Epidermal melanocyte (primary cell): ENCODE data around the gene RPL36A.
A peak's percentile ranks its signal among the peaks of the same experiment; 100 is the strongest.

Source experiments
- DNase-seq: peaks from one replicate; pipeline ENCODE4 v3.0.0; 2011; ENCODE audit warnings: low spot score; ENCODE audit not compliant: insufficient read length

RPL36A gene

DNA sequence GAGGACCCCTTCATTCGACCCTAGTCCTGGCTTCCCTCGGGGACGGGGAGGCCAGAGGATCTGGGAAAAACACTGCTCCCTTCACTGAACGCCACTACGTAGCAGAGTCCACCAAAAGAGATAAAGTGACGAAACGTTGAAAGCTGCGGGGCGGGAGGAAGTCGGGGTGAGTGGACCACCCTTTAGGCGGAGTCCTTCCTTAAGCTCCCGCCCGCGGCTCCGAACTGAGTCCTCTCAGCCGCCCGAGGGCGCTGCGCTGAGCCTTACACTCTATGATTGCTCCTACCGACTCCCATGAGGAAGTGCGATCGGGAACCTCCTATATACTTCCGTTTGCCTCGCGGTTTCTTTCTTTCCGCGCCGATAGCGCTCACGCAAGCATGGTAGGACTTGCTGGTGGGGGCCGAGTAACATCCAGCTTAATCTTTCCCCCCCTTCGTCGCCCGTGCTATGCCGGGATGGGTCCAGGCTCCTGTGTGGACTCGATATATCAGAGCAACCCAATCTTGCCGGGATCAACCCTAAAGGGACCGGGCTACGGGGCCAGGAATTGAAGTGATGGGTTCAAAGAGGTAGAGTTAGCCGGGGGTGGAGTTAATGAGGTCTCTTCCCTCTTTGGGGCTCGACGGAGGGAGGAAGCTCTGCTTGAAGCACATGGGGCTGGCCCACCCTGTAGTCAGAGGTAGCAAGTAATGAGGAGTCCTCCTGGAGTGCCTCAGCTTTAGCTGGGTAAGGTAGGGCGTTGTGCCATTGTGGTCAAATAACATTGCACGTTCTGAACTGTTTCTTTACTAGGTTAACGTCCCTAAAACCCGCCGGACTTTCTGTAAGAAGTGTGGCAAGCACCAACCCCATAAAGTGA lies at the start of gene RPL36A:
TSS of gene RPL36A (plus strand) at position 348 of the 862 bp plus-strand sequence. CDS start at position 381, 33 bp downstream.
- DNase-seq: peak; percentile 58

DNA sequence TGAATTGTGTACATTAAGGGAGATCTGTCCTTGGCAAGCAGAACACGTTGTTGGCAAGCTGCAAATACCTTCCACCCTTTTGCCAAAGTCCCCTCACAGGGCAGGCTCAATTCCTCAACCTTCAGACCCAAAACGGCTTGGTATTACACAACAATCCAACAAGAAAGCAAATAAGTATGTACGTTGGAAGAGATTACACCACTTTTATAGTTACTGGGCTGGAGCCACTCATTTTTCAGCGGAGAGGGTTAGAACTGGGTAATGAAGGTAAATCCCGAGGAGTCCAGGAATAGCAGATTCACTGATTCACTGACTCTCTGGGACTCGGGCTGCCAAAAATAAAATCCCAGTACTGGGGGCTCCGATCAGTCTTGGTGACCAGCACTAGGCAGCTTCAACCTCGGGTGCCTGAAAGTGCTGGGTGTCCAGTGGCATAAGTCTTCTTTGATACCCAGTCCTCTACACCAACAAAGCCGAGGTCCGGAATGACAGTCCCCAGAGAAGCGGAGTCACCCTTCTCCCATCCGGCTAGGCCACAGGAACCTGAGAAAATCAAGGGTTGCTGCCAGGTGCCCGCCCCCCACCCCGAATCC lies 42.9 kb upstream of the RPL36A start:
- no peak for DNase-seq

DNA sequence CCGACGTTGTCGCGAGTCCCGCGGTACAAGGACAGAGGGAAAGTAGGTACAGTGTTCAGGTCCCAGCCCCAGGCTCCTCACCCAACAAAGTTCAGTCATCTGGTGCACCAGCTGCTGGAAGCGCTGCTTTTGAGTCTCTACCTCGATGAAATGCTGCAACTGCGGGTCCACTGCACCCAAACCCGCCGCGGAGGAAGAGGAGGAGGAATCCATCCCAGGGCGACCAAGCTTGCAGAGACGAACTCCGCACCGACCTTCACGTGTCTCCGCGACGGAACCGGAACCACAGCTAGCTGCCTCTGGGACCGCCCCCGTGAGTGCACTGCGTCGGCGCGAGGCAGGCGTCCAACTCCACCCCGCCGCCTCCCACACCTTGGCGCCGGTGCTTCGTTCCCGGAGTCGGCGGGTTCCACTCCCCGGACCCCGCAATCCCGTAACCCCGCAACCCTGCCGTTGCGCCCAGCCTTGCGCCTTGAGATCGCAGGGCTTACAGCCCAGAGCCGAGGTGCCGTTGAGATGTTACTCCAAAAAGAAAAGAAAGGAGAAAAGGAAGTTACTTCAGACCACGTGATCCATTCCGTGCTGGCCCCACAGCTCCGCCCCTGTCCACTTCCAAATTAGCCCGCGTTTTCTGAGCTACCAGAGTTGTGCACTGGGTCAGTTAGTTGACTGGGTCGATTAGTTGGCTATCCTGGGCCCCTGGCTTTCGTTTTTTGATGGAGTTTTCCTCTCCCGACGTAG lies 42.2 kb upstream of the RPL36A start, which contains the start of gene TIMM8A:
TSS of gene TIMM8A (minus strand) at position 291 of the 741 bp plus-strand sequence. CDS start at position 213, 78 bp downstream.
- peak; percentile 64 for DNase-seq

DNA sequence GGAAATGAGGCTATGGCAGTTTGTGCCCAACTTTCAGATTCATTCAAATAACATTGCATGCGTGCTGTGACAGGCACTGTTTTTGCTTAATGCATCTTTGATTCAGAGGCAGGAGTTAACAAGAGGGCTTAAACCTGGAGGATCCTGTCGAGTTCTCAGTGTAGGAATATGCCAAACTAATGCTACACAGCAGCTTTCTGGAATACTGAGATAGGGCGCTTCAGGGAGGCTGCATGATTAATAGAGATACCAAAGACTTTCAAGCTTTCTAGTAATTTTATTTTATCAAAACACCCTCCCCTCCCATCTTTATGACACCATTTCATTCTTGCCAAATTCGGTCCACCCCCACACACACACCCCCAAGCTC lies 41.6 kb upstream of the RPL36A start:
- DNase-seq: no peak

DNA sequence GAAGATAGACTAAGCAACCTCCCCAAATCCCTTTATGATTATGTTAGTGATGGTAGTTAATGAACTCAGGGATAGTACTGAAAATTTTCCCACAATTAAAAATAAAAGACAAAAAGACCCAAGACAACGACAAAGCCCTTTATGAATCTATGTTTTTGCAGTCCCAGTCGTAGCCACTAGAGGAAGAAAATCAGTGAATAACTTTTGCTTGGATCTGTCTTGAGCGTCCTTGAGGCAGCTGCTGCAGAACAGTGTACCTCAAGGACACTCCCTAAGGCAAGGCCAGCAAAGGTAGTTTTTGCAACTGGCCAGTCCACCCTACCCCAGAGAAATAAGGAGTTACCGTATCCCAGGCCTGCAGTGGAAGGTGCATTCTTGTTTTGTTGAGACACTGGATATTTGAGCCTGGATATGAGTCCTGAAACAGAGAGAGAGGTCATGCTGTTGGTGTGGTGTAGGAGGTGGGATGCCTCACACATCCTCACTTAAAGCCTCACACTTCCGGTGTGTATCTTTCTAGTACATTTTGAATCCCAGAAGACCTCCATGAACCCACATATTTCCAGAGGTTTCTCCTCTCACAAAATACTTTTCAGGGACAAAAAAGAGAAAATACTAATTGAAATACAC lies 33.5 kb upstream of the RPL36A start:
- no peak for DNase-seq

DNA sequence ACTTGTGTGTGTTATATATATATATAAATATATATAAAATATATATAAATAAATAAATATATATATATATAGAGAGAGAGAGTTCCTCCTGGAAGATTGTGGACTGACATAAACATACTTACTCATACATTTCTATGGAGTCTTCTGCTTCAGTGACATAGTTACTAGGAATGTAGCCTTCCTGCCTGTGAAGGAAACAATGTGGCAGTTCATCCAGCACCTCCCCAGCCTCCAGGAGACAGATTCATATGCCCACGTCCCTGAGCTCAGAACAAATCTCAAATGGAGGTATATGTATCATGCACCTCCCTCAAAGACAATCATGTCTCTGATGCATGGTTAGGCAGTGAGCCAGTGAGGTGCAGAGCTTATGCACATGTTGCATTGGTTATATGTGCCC lies 30.8 kb upstream of the RPL36A start:
- no peak for DNase-seq

DNA sequence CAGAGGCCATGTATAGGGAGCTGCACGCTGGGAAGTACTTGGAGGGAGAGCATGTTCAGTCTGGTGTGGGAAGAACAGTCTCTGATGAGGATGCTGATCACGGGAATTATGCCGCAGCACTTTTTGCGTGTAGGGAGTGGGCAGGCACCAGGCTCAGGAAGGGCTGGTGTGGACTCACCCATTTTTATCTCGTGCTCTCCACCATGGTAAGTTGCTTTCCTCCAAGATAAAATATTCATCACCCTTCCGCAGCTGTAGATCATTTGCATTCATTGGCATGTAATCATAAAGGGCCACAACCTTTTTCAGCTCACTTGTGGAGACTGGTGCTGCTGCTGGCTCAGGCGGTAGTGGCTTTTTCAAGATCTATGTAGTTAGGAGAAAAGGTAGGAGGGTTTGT lies 30.4 kb upstream of the RPL36A start:
- DNase-seq: no peak

DNA sequence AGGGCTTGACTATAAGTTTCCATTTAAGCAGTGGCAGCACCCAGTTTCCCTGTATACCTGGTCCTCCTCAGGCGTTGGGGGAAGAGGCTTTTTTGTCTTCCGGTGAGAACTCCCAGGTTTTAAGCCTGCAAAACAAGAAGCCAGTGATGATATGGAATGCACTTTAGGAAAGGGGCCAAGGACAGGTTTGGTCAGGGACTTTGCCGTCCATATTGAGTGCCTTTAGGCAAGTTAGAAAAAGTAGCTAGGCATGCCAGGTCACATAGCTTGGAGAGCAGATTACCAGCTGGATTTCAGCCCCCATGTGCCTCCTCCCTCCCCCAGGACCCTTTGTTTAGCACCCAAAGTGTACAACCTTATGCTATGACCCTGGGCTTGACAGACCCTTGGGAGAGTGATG lies 28.7 kb upstream of the RPL36A start:
- no peak for DNase-seq

DNA sequence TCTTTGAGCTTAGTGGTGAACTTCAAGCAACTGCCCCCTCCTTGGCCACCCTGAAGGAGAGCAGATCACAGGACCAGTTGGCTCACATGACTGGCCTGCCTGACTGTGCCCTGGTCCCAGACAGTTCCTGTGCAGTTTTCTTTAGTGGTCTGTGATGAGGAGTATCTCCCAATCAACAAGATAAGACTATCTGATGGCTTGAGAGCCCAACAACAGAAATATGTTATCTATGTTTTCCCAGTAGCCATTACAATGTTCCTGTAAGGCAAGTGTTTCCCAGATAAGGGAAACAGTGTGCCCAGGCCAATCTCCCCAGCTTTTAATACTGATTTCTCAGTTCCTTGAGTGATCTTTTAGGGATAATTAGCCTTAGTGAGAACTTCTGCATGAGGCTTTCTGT lies 28.1 kb upstream of the RPL36A start:
- DNase-seq: no peak

DNA sequence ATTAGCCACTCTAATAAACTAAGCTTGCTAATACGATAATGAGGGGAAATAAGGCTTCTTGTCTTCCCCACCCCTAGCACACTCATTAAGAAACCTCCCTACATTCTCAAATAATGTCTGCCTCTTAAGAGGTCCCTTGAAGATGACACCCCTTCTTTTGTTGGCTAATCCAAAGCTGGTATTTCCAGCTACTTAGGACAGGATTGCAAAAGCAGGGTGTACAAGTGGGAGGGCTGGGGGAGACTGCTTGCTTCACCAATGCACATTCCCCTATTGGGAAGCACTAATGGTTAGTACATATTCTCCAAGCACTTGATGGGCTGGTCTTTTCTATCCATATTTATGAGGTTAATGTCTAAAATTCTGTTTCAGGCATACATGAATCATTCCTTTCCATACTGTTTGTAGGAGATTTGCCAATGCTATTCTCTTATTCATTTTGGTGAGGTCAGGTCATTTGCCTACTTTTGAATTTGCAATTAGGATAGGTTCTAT lies 25.5 kb upstream of the RPL36A start:
- DNase-seq: no peak

DNA sequence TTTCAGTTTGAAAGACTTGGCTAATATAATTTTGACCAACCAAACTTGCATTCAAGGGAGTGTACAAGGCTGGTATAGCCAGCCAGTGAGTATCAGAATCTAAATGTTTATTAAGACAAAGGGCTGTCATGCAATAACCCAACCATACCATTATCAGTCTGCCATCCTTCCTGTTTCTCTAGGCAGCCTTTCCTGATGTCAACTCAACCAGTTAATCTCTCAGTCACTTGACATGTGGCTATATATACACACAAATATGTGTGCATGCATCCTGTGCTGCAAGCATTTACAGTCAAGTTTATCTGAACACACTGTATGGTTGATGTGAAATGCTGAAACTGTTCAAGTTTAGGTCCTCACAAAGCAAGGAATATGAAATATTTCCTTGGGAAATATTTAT lies 22.0 kb upstream of the RPL36A start:
- DNase-seq: no peak

DNA sequence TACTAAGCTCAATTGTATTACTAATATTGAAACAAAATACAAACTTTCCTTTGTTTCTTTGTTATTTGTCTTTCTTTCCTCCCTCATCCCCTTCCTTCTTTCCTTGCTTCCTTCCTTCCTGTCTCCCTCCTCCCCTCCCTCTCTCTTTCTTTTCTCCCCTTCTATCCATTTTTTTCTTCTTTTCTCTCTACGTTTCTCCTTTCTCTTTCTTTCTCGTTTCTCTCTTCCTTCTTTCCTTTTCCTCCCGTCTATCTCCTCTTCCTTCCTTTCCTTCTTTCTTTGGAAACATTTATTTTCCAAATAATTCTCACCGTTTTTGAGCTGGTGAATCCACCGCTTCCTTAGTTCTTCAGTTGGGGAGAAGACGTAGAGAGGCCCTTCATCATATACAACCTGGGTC lies 21.1 kb upstream of the RPL36A start:
- DNase-seq: no peak

DNA sequence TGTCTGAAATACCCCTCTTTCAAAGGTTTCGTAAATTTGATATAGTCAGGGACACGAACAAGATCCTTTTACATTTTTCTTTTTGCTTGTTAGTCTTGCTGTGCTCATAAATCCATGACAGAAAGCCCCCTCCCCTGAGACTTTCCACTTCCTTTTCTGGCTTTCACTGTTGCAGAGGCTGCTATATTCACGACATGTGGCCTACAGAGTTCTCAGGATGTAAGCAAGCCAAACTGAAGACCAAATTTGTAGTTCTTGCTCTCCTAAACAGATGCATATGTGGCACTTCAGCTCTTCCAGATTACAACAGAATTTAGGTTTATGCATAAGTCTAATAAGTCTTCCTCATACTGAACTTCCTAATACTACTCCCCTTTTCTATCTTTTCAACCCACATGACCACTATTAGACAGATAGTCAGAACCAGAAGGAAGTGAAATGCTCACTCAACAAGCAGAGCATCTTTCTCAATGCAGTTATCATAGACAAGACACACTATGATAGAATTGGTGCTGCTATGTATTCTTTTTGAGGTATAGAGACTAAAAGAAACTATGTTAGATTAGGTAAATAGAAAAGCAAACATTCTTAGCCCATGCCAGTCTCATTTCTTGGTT lies 19.8 kb upstream of the RPL36A start:
- DNase-seq: no peak

DNA sequence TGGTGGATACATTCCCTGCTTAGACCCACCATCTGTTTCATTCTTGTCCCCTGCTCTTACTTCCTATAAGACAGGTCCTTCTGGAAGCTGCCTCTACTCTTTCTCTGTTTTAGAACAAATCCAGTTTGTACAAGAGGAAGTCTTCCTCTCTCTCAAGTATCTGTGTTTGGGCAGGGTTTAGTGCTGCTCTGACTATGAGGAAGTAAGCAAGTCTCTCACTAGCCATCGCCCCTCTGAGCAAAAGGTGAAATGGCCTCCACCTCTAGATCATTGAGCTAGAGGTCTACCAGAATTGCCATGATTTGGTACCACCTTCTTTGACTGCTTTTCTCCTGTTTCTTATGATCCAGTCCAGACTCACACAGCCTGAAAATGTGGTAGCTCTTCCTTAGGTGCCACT lies 13.3 kb upstream of the RPL36A start:
- no peak for DNase-seq

DNA sequence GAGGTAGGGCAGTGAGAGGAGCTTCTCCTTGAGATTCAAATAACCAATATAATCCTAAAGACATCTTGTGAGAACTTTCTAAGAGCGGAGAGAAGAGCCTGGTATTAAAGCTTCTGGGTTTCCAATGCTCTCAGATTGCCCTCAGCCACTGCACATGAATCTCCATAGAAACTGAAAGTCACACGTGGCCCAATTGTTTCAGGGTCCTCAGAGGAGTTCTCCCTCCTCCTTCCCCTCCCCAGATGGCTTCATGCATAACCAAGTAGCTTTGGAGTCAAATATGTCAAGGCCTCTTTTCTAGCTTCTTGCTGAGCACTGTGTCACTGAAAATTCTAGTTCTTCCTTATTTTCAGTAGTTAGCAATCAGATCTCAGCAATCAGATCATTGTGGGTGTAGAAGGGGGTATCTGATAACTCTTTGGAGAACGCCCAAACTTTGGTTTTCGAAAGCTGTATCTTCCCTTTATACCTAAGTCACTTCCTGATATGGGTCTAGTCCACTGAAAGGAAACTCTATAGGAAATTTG lies 7.1 kb upstream of the RPL36A start:
- no peak for DNase-seq

DNA sequence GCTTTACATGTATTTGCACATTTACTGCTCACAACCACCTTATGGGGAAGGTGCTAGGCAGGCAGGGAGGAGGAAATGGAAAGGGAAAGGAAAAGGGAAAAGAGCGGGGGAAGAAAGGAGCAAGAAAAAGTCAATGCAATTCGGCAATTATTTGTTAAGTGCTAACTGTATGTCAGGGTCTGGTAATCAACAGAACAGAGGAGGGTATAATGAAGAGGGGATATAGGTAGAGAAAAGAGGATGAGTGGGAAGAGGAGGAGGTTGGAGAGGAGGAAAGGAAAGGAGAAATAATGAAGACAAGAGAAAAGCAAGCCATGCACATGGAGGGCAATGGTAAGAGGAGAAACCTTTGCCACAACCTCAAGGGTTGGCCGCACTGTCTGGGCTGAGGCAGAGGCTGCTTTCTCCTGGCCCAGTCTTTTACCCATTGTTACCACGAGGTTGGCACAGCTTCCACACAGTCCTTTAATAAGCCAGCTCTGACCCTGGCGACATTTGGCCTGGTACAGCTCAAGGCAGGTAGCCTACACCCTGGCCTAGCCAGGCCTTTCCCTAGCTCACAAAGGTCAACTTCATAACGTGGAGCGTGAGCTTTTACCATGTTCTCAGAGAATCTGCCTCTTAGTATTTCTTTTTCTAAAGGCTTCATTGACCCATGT lies 5.7 kb upstream of the RPL36A start:
- DNase-seq: no peak

DNA sequence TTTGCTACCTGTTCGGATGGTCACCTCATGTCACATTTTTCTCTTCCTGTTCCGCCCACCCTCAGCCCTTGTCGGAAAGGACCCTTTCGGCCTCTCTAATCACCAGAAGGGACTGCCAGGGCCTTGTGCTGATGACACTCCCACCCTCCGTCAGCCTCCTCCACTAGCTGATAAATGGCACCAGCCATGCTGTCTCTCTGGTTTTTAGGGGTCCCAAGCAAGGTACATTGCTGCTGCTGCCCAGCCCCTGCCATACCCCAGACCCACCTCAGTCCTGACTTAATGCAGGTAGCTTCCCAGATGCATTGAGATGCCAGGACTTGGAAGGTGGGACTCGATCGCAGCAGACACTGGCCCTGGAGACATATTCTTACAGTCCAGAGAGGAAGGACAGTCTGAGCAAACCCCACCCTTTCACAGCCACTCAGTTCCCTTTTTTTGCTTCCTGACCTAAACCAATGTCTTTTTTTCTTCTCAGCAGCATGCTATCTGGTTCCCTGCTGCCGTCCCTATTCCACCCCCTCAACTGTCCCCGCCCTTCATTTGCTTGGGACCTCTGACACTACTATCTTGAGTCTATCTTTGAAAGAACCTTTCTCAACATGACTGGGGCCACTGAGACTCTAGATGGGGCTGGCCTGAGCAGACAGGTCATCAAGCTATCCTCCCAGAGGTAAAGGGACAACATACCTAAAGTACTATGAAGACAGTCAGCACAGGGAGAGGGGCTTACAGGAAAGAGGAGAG lies 4.8 kb upstream of the RPL36A start, which contains the start of gene BTK:
TSS of gene BTK (minus strand) at position 397 of the 747 bp plus-strand sequence. CDS start 10,907 bp downstream, outside the sequence.
- no peak for DNase-seq

DNA sequence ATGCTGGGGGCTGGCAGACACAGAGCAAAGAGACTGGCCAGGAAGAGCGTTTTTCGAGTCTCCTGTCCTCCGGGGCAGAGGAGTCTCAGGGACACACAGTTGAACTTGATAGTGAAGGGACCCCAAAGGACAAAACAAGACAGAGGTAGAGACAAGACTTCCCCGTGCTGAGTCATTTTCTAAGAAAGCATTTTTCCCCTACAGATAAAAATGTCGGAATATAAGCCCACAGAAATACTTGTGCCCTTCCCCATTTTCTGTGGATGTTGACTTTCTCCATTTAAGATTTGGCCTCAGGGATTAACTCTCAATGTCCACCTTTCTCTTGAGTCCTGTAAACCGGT lies 4.3 kb upstream of the RPL36A start:
- no peak for DNase-seq

DNA sequence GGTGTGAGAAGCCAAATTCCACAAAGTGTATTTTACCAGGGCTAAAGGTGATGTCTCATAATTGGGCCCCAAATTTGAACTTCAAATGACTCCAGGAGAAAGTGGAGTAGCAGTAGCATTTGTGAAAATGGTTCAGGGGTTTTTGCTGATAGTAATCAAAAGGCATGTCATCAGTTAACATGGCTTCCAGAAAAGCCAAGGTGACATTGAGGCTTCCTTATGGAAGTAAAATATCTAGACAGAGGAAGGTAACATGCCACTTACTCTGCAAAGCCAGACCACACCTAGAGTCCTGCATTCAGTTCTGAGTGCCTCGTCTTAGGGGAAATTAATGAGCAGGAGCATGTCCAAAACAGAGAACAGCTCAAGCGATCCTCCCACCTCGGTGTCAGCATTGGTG lies 2.2 kb upstream of the RPL36A start:
- DNase-seq: no peak

DNA sequence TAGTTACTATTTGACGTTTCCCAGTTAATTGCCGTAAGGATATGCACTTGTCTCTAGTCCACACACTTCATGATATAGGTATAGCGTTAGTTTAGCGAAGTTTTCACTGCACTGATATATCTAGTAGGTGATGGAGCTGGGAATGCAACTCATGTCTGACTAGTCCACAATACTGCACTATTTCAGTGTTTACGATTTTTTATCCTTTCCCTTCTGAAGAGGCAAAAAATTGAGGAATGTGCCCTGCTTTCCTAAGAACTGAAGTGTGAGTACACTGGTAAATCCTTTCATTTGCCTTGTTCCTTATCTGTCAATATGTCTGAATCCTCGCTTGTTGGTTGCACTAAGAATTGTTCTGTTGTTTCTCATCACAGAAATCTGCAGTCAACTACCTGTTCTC lies 1.0 kb downstream of the RPL36A start:
- no peak for DNase-seq
